HepG2 (cell line): ENCODE data around the gene SLC16A3. TPM values are rescaled to one million over a fixed set of nuclear protein-coding genes. Genes with fewer than 3 reads are reported as not detected.
A peak's percentile ranks its signal among the peaks of the same experiment; 100 is the strongest.

Experiments used
- ATAC-seq: fragments of 200-7000 bp; cut with Tn5 transposase; 3 replicates; pipeline ENCODE4 v1.9.1; 2020; ENCODE audit warnings: mild to moderate bottlenecking, moderate library complexity
- BruUV-seq: library from RNA; stranded (reverse); fragments of 400-500 nt; replicated peaks from 2 replicates; lab custom pipeline; 2021; lab: Mats Ljungman, UMichigan
- CTCF ChIA-PET: fragments of 300-600 bp; formaldehyde crosslinking; extraction: SDS; loops from one replicate; lab custom pipeline; 2021; ENCODE audit warnings: low total read pairs, inconsistent platforms, low intra/inter-chr PET ratio; lab: Yijun Ruan, JAX
- POLR2A ChIA-PET: fragments of 350-600 bp; sonication (Branson Sonifier 250); formaldehyde crosslinking; loops from one replicate; lab custom pipeline; 2020; ENCODE audit warnings: antibody characterized with exemption, inconsistent platforms; lab: Yijun Ruan, JAX
- DNase-seq: peaks from one replicate; pipeline ENCODE4 v3.0.0-alpha.2; 2015; ENCODE audit warnings: low spot score
- FAIRE-seq: peaks from 3 replicates; lab custom pipeline; 2011; peaks lifted over from hg19 to GRCh38; lab: Jason Lieb, UNC
- H2AFZ ChIP-seq: one replicate; pipeline ENCODE4 v1.6.1; 2011; ENCODE audit warnings: low read length, inconsistent platforms
- H3K27ac ChIP-seq: fragments of 300-600 bp; 3 replicates; pipeline ENCODE4 v1.8.0; 2011; ENCODE audit warnings: mixed run types, mild to moderate bottlenecking, mixed read lengths, low read length, inconsistent platforms; ENCODE audit not compliant: insufficient read depth; ENCODE audit errors: extremely low read length
- H3K27me3 ChIP-seq, 2 experiments: fragments of 200-600 bp in 1 of 2; 2 replicates in 1 of 2; 3 replicates in 1 of 2; pipeline versions ENCODE4 v1.6.0 to v1.8.0; 2011; ENCODE audit warnings: low read length in 2 of 2, mild to moderate bottlenecking in 2 of 2, moderate library complexity in 2 of 2, inconsistent platforms in 1 of 2; ENCODE audit not compliant: insufficient read depth in 2 of 2, control insufficient read depth in 1 of 2
- H3K36me3 ChIP-seq, 2 experiments: fragments of 200-600 bp in 1 of 2; replicated peaks in 1 of 2; 2 replicates in 1 of 2; 3 replicates in 1 of 2; pipeline versions ENCODE4 v1.5.1 to v1.8.0; 2011; ENCODE audit warnings: low read length in 2 of 2, inconsistent platforms in 1 of 2; ENCODE audit not compliant: insufficient read depth in 2 of 2, control insufficient read depth in 1 of 2
- H3K4me1 ChIP-seq: 2 replicates; pipeline ENCODE4 v1.5.1; 2012; ENCODE audit warnings: low read length, inconsistent platforms; ENCODE audit not compliant: insufficient read depth
- H3K4me2 ChIP-seq: 2 replicates; pipeline ENCODE4 v1.6.0; 2011; ENCODE audit warnings: low read depth, low read length, inconsistent platforms
- H3K4me3 ChIP-seq, 3 experiments: fragments of 200-600 bp in 1 of 3; sonication (generic), shearing (Covaris generic) in 1 of 3; replicated peaks in 1 of 3; 2 replicates each; pipeline ENCODE4 v1.5.1; 2011 to 2016; ENCODE audit warnings: low read length in 3 of 3, inconsistent platforms in 2 of 3, low read depth in 2 of 3, mild to moderate bottlenecking in 2 of 3, control low read depth in 1 of 3, mixed read lengths in 1 of 3; ENCODE audit not compliant: insufficient read depth in 1 of 3
- H3K79me2 ChIP-seq: one replicate; pipeline ENCODE4 v1.6.1; 2011; ENCODE audit warnings: low read length, inconsistent platforms; ENCODE audit not compliant: insufficient read depth
- H3K9ac ChIP-seq: 2 replicates; pipeline ENCODE4 v1.6.0; 2011; ENCODE audit warnings: mild to moderate bottlenecking, low read depth, low read length, inconsistent platforms; ENCODE audit not compliant: insufficient read depth
- H3K9me3 ChIP-seq: 2 replicates; pipeline ENCODE4 v1.5.1; 2012; ENCODE audit warnings: mild to moderate bottlenecking, low read length
- H4K20me1 ChIP-seq: 2 replicates; pipeline ENCODE4 v1.6.0; 2011; ENCODE audit warnings: inconsistent platforms, mild to moderate bottlenecking, low read length, moderate library complexity; ENCODE audit not compliant: insufficient read depth
- DMAP1 ChIP-seq: IDR thresholded peaks from 2 replicates; pipeline ENCODE4 v1.6.1; 2016
- HDAC2 ChIP-seq: sonication (generic); formaldehyde crosslinking; IDR thresholded peaks from 2 replicates; pipeline ENCODE4 v1.4.0; 2020; ENCODE audit warnings: missing genetic modification reagents
- HMGA1 ChIP-seq: sonication (generic); formaldehyde crosslinking; conservative IDR thresholded peaks from 2 replicates; pipeline ENCODE4 v1.4.0; 2020; ENCODE audit warnings: missing genetic modification reagents
- IKZF1 ChIP-seq: fragments of 450-650 bp; IDR thresholded peaks from 2 replicates; pipeline ENCODE4 v1.7.1; 2016
- IKZF4 ChIP-seq: sonication (generic); formaldehyde crosslinking; IDR thresholded peaks from 2 replicates; pipeline ENCODE4 v1.5.1; 2020; ENCODE audit warnings: borderline replicate concordance, mild to moderate bottlenecking, low read depth, missing genetic modification reagents; ENCODE audit errors: not compliant biosample characterization
- MEIS1 ChIP-seq: sonication (generic); formaldehyde crosslinking; IDR thresholded peaks from 2 replicates; pipeline ENCODE4 v1.9.0; 2021; ENCODE audit warnings: mild to moderate bottlenecking, missing genetic modification reagents, moderate library complexity, borderline replicate concordance
- PLRG1 ChIP-seq: fragments of 450-650 bp; conservative IDR thresholded peaks from 2 replicates; pipeline ENCODE4 v1.6.1; 2016
- PLSCR1 ChIP-seq: sonication (generic); formaldehyde crosslinking; IDR thresholded peaks from 2 replicates; pipeline ENCODE4 v1.5.0; 2020; ENCODE audit warnings: missing genetic modification reagents, mild to moderate bottlenecking, borderline replicate concordance
- RCOR2 ChIP-seq: IDR thresholded peaks from 2 replicates; pipeline ENCODE4 v1.6.1; 2016; ENCODE audit warnings: missing biosample characterization, missing genetic modification reagents
- SATB2 ChIP-seq: sonication (generic); formaldehyde crosslinking; IDR thresholded peaks from 2 replicates; pipeline ENCODE4 v1.5.0; 2020; ENCODE audit warnings: missing genetic modification reagents
- SRY ChIP-seq: sonication (generic); formaldehyde crosslinking; IDR thresholded peaks from 2 replicates; pipeline ENCODE4 v1.8.0; 2022; ENCODE audit warnings: mild to moderate bottlenecking, missing genetic modification reagents
- THRA ChIP-seq: sonication (generic); formaldehyde crosslinking; IDR thresholded peaks from 2 replicates; pipeline ENCODE4 v1.4.0; 2020; ENCODE audit warnings: missing genetic modification reagents, borderline replicate concordance
- YY1 ChIP-seq: IDR thresholded peaks from 2 replicates; pipeline ENCODE4 v1.6.1; 2011; ENCODE audit warnings: low read length, low read depth, moderate library complexity, mild to moderate bottlenecking; ENCODE audit not compliant: insufficient read depth, insufficient replicate concordance
- ZC3H13 ChIP-seq: sonication (generic); formaldehyde crosslinking; IDR thresholded peaks from 2 replicates; pipeline ENCODE4 v1.8.1; 2023; ENCODE audit warnings: mild to moderate bottlenecking, missing genetic modification reagents, moderate library complexity
- ZNF136 ChIP-seq: sonication (generic); formaldehyde crosslinking; IDR thresholded peaks from 2 replicates; pipeline ENCODE4 v1.8.1; 2022; ENCODE audit warnings: low read depth, mild to moderate bottlenecking, moderate library complexity, missing genetic modification reagents
- ZNF143 ChIP-seq: sonication (generic); formaldehyde crosslinking; IDR thresholded peaks from 2 replicates; pipeline ENCODE4 v1.4.0; 2020; ENCODE audit warnings: missing genetic modification reagents
- ZNF256 ChIP-seq: sonication (generic); formaldehyde crosslinking; conservative IDR thresholded peaks from 2 replicates; pipeline ENCODE4 v1.4.0; 2020; ENCODE audit warnings: missing genetic modification reagents
- ZNF263 ChIP-seq: sonication (generic); formaldehyde crosslinking; IDR thresholded peaks from 2 replicates; pipeline ENCODE4 v1.4.0; 2020; ENCODE audit warnings: missing genetic modification reagents
- ZNF484 ChIP-seq: sonication (generic); formaldehyde crosslinking; IDR thresholded peaks from 2 replicates; pipeline ENCODE4 v1.5.1; 2020; ENCODE audit warnings: mild to moderate bottlenecking, low read depth, missing genetic modification reagents, borderline replicate concordance
- ZNF557 ChIP-seq: sonication (generic); formaldehyde crosslinking; IDR thresholded peaks from 2 replicates; pipeline ENCODE4 v1.4.0; 2020; ENCODE audit warnings: missing genetic modification reagents
- ZNF564 ChIP-seq: sonication (generic); formaldehyde crosslinking; IDR thresholded peaks from 2 replicates; pipeline ENCODE4 v1.8.1; 2023; ENCODE audit warnings: mild to moderate bottlenecking, missing genetic modification reagents
- ZNF788 ChIP-seq: sonication (generic); formaldehyde crosslinking; IDR thresholded peaks from 2 replicates; pipeline ENCODE4 v1.5.0; 2020; ENCODE audit warnings: mild to moderate bottlenecking, missing genetic modification reagents, borderline replicate concordance
- ZNF850 ChIP-seq: sonication (generic); formaldehyde crosslinking; conservative IDR thresholded peaks from 2 replicates; pipeline ENCODE4 v1.9.0; 2021; ENCODE audit warnings: mild to moderate bottlenecking, missing genetic modification reagents
- ZSCAN30 ChIP-seq: sonication (generic); formaldehyde crosslinking; IDR thresholded peaks from 2 replicates; pipeline ENCODE4 v1.5.0; 2020; ENCODE audit warnings: mild to moderate bottlenecking, missing genetic modification reagents
- WGBS: methylation state at CpG from one replicate; pipeline ENCODE4 v1.1.6; 2017; ENCODE audit warnings: low lambda C conversion rate; 5-methylcytosine and 5-hydroxymethylcytosine counted together
- in situ Hi-C: cut with HindIII; loops from 2 replicates; pipeline ENCODE4 v1.10.0; 2017; ENCODE audit warnings: low pct_unique_long_range_greater_than_20kb; ENCODE audit not compliant: extremely low pct_ligation_motif_present
- intact Hi-C: fragments of 100-400 bp; cut with micrococcal nuclease; formaldehyde crosslinking; loops from one replicate; pipeline ENCODE4 v1.10.0; 2022; ENCODE audit not compliant: unreplicated experiment
- polyA plus RNA-seq, 8 experiments: library from polyadenylated mRNA; depleted of rRNA in 3 of 8; stranded (reverse) in 7 of 8; unstranded in 1 of 8; fragments of >200 nt; fragmentation: Illumina TruSeq in 4 of 8; extraction: Trizol in 4 of 8; gene quantifications; 2 replicates each; pipeline versions ENCODE4 v1.2.1 to v1.2.3, GENCODE V29; 2011 to 2016; ENCODE audit warnings: low read depth in 4 of 8, missing spikeins in 1 of 8, mixed read lengths in 1 of 8; ENCODE audit not compliant: insufficient read depth in 1 of 8
- total RNA-seq, 5 experiments: library from RNA; depleted of rRNA; stranded (reverse); fragments of >200 nt; fragmentation: Illumina TruSeq; extraction: Trizol; gene quantifications; 2 replicates each; pipeline ENCODE4 v1.2.3, GENCODE V29; 2016; ENCODE audit warnings: low read depth in 1 of 5

Gene SLC16A3
- total and polyA plus RNA-seq, 2 of the 13 experiments (the other 11 are each of a cell fraction or from before 2014, with no cell fraction given) = 242 to 349 TPM

DNA sequence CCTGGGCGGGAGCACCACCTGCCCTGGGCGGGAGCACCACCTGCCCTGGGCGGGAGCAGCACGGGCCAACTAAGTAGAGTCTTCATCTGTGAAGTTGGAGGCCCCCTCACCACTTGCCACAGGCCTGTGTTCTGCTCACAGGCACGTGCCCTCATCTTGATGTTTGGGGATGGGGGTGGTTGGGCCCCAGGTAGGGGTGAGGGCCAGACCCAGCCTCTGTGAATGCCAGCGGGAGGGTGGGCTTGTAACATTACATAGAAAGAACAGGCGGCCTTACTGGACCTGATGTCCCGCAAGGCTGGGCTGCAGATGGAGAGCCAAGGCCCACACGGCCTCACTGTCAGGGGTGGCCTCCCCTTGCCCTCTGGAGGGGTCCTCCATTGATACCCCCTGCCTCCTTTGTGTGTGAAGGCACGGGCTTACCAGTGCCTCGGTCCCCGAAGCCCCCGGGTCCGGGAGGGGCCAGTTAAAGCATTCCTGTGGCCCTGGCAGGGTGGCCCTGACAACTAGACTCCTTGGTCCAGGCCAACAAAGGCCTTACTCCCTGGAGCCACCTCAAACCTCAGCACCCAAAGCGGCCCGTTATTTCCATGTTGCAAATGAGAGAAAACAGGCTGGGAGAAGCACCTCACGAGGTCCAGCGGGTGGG lies 1.1 kb upstream of the SLC16A3 start:
- intact Hi-C loops (no loop called here), in situ Hi-C loops (no loop called here)
- 75% methylated on average over 8 of the region's 18 CpGs for WGBS
- peak overlapping the region; percentile 74 for H3K27ac ChIP-seq
- peak overlapping the region; percentile 95 for H3K4me2 ChIP-seq
- H3K4me1 ChIP-seq = peaks cover 59% of the 10 kb centered on the region
- no peaks in the 10 kb centered on the region; a peak in 1 of 5 replicates for H3K27me3 ChIP-seq
- no peak for FAIRE-seq
- POLR2A ChIA-PET = interaction anchor here (1.1 to 5.0 kb wide), 6 partner anchors 8 to 251 kb away, joined by 3 to 96 read pairs (median 16); no protein-coding TSS in a partner anchor
- DNase-seq = no peak
- no peak for ATAC-seq
- TSS peak; percentile 32 for BruUV-seq
- peak overlapping the region; percentile 71 for H3K9ac ChIP-seq
- peak overlapping the region; percentile 47 to 99 (median 97); a peak in 5 of 6 replicates for H3K4me3 ChIP-seq
- H3K79me2 ChIP-seq = peaks cover 36% of the 10 kb centered on the region
- H3K9me3 ChIP-seq = no peaks in the 10 kb centered on the region
- no peaks in the 10 kb centered on the region for H3K36me3 ChIP-seq
- H2AFZ ChIP-seq = no peak overlapping the region
- CTCF ChIA-PET = no interaction called here
- peaks cover 32% of the 10 kb centered on the region for H4K20me1 ChIP-seq
- no peak for TF ChIP-seq ZNF564
- no peak for TF ChIP-seq DMAP1 (CRISPR knock-in tag)
- TF ChIP-seq IKZF4 = no peak
- TF ChIP-seq IKZF1 = no peak
- 0 out of 2 replicates have a peak, but pooled peaks have one; percentile 24 for TF ChIP-seq ZNF256 (CRISPR knock-in tag)
- TF ChIP-seq HMGA1 = no peak
- no peak for TF ChIP-seq ZSCAN30 (CRISPR knock-in tag)
- TF ChIP-seq SRY (CRISPR knock-in tag) = no peak
- no peak for TF ChIP-seq PLSCR1
- no peak for TF ChIP-seq ZNF484 (CRISPR knock-in tag)
- TF ChIP-seq ZC3H13 = no peak
- TF ChIP-seq YY1 = no peak
- peak; percentile 17; the same call in 1 of the 2 replicates for TF ChIP-seq THRA (CRISPR knock-in tag)
- no peak for TF ChIP-seq PLRG1
- TF ChIP-seq ZNF788 (CRISPR knock-in tag) = no peak
- TF ChIP-seq ZNF143 (CRISPR knock-in tag) = no peak
- no peak for TF ChIP-seq SATB2 (CRISPR knock-in tag)
- peak; percentile 94 for TF ChIP-seq ZNF263 (CRISPR knock-in tag)
- no peak; the same call in 1 of the 2 replicates for TF ChIP-seq HDAC2
- TF ChIP-seq ZNF850 (CRISPR knock-in tag) = no peak
- no peak for TF ChIP-seq ZNF557 (CRISPR knock-in tag)
- TF ChIP-seq MEIS1 (CRISPR knock-in tag) = no peak
- 0 out of 2 replicates have a peak, but pooled peaks have one; percentile 8 for TF ChIP-seq RCOR2 (CRISPR knock-in tag)
- 0 out of 2 replicates have a peak, but pooled peaks have one; percentile 84 for TF ChIP-seq ZNF136 (CRISPR knock-in tag)
